Smooth muscle cell (in vitro differentiated cells): ENCODE results near the gene PANK3. TPM values are rescaled to one million over a fixed set of nuclear protein-coding genes. Genes with fewer than 3 reads are reported as not detected.
A peak's percentile ranks its signal among the peaks of the same experiment; 100 is the strongest.

Experiments
- DNase-seq: peaks from one replicate; lab custom pipeline; 2025; ENCODE audit not compliant: unreplicated experiment; lab: John Stamatoyannopoulos, UW
- H2AFZ ChIP-seq: fragments of 200-600 bp; sonication (generic); 2 replicates; pipeline ENCODE4 v1.6.0; 2016; ENCODE audit warnings: antibody characterized with exemption, low read depth, mild to moderate bottlenecking
- H3F3A ChIP-seq: fragments of 200-600 bp; sonication (generic); 2 replicates; pipeline ENCODE4 v1.6.0; 2017; ENCODE audit warnings: antibody characterized with exemption, low read depth
- H3K27ac ChIP-seq: fragments of 200-600 bp; sonication (generic); 2 replicates; pipeline ENCODE4 v1.5.1; 2016; ENCODE audit warnings: low read depth, mild to moderate bottlenecking
- H3K27me3 ChIP-seq: fragments of 200-600 bp; sonication (generic); 2 replicates; pipeline ENCODE4 v1.6.1; 2016; ENCODE audit warnings: low read depth, mild to moderate bottlenecking
- H3K36me3 ChIP-seq: fragments of 200-600 bp; sonication (generic); 2 replicates; pipeline ENCODE4 v1.5.1; 2016; ENCODE audit warnings: low read depth
- H3K4me1 ChIP-seq: fragments of 200-600 bp; sonication (generic); 2 replicates; pipeline ENCODE4 v1.5.1; 2016; ENCODE audit warnings: low read depth
- H3K4me2 ChIP-seq: fragments of 200-600 bp; sonication (generic); 2 replicates; pipeline ENCODE4 v1.6.0; 2016; ENCODE audit warnings: mild to moderate bottlenecking
- H3K4me3 ChIP-seq: fragments of 200-600 bp; sonication (generic); 2 replicates; pipeline ENCODE4 v1.5.1; 2016; ENCODE audit warnings: mild to moderate bottlenecking
- H3K79me2 ChIP-seq: fragments of 200-600 bp; sonication (generic); 2 replicates; pipeline ENCODE4 v1.6.0; 2016; ENCODE audit warnings: low read depth, mild to moderate bottlenecking
- H3K9ac ChIP-seq: fragments of 200-600 bp; sonication (generic); 2 replicates; pipeline ENCODE4 v1.6.0; 2016; ENCODE audit warnings: low read depth
- H3K9me3 ChIP-seq: fragments of 200-600 bp; sonication (generic); replicated peaks from 2 replicates; pipeline ENCODE4 v1.5.1; 2016; ENCODE audit warnings: low read depth
- H4K20me1 ChIP-seq: fragments of 200-600 bp; sonication (generic); 2 replicates; pipeline ENCODE4 v1.6.0; 2016; ENCODE audit warnings: low read depth
- CTCF ChIP-seq: fragments of 200-600 bp; sonication (generic); IDR thresholded peaks from 2 replicates; pipeline ENCODE4 v1.5.1; 2017; ENCODE audit warnings: borderline replicate concordance, mild to moderate bottlenecking, antibody characterized with exemption; ENCODE audit not compliant: insufficient read depth, poor library complexity, severe bottlenecking
- WGBS: methylation state at CpG from one replicate; pipeline ENCODE4 v1.1.7; 2016; ENCODE audit warnings: low lambda C conversion rate; 5-methylcytosine and 5-hydroxymethylcytosine counted together
- polyA plus RNA-seq: library from polyadenylated mRNA; unstranded; fragments of >200 nt; fragmentation: Nextera tagmentation; extraction: Ambion mirVana; gene quantifications from 2 replicates; pipeline ENCODE4 v1.2.1, GENCODE V29; 2016
- total RNA-seq: library from RNA; depleted of rRNA; stranded (reverse); fragments of >200 nt; gene quantifications from 2 replicates; pipeline ENCODE4 v1.2.3, GENCODE V29; 2014

PANK3 gene
- total and polyA plus RNA-seq, 2 experiments from 2014 or later, result 15.8 to 52.5 TPM

GRCh38 chr5:168592014-168592368 is 12.8 kb upstream of the PANK3 start:
- Histone ChIP-seq H3K27ac (no peak overlapping the region), H3K27me3 (no peaks in the 10 kb centered on the region), H3K9me3 (no peaks in the 10 kb centered on the region), H3K36me3 (no peaks in the 10 kb centered on the region), H4K20me1 (no peaks in the 10 kb centered on the region), H3K4me3 (no peak overlapping the region), H3K4me1 (no peaks in the 10 kb centered on the region), H3K79me2 (no peaks in the 10 kb centered on the region), H3K9ac (no peak overlapping the region), H3F3A (no peaks in the 10 kb centered on the region), H3K4me2 (no peak overlapping the region), H2AFZ (peak overlapping the region; percentile 13)
- TF ChIP-seq CTCF, result no peak
- WGBS, result 97% methylated on average over 1 of the region's 1 CpG
- no peak for DNase-seq

GRCh38 chr5:168591302-168592013 is 12.3 kb upstream of the PANK3 start:
- no peak for DNase-seq
- H3K4me1 ChIP-seq, result no peaks in the 10 kb centered on the region
- no peaks in the 10 kb centered on the region for H3K79me2 ChIP-seq
- no peaks in the 10 kb centered on the region for H3F3A ChIP-seq
- WGBS, result 55% methylated on average over 2 of the region's 2 CpGs
- H3K27ac ChIP-seq, result no peak overlapping the region
- no peak overlapping the region for H3K9ac ChIP-seq
- no peaks in the 10 kb centered on the region for H3K27me3 ChIP-seq
- H3K4me3 ChIP-seq, result no peak overlapping the region
- no peak for TF ChIP-seq CTCF
- no peaks in the 10 kb centered on the region for H3K36me3 ChIP-seq
- H3K4me2 ChIP-seq, result no peak overlapping the region
- H3K9me3 ChIP-seq, result no peaks in the 10 kb centered on the region
- no peaks in the 10 kb centered on the region for H4K20me1 ChIP-seq
- H2AFZ ChIP-seq, result peak overlapping the region; percentile 13

GRCh38 chr5:168590666-168591065 is 11.5 kb upstream of the PANK3 start:
- no peak overlapping the region for H3K4me3 ChIP-seq
- H2AFZ ChIP-seq, result no peak overlapping the region
- no peak for DNase-seq
- no peak for TF ChIP-seq CTCF
- no peak overlapping the region for H3K9ac ChIP-seq
- no peaks in the 10 kb centered on the region for H3K36me3 ChIP-seq
- H4K20me1 ChIP-seq, result no peaks in the 10 kb centered on the region
- no peaks in the 10 kb centered on the region for H3K27me3 ChIP-seq
- no peaks in the 10 kb centered on the region for H3K4me1 ChIP-seq
- no peaks in the 10 kb centered on the region for H3K79me2 ChIP-seq
- no peak overlapping the region for H3K27ac ChIP-seq
- no peaks in the 10 kb centered on the region for H3F3A ChIP-seq
- H3K9me3 ChIP-seq, result no peaks in the 10 kb centered on the region
- H3K4me2 ChIP-seq, result no peak overlapping the region
- 95% methylated on average over 3 of the region's 3 CpGs for WGBS

GRCh38 chr5:168587987-168588386 is 8.8 kb upstream of the PANK3 start:
- no peak for TF ChIP-seq CTCF

More at GRCh38 chr5:168587987-168588386, 8.8 kb upstream of the PANK3 start:
- Histone ChIP-seq H3K27ac (no peak overlapping the region), H3K9ac (no peak overlapping the region), H3F3A (no peaks in the 10 kb centered on the region), H3K4me2 (no peak overlapping the region), H4K20me1 (no peaks in the 10 kb centered on the region), H3K9me3 (no peaks in the 10 kb centered on the region), H3K27me3 (no peaks in the 10 kb centered on the region), H2AFZ (no peak overlapping the region), H3K4me3 (no peak overlapping the region), H3K36me3 (no peaks in the 10 kb centered on the region), H3K79me2 (no peaks in the 10 kb centered on the region), H3K4me1 (no peaks in the 10 kb centered on the region)
- DNase-seq, result no peak
- 98% methylated on average over 5 of the region's 5 CpGs for whole genome bisulfite sequencing
